Measurements from ENCODE around the gene CEBPA.

Gene CEBPA

DNA sequence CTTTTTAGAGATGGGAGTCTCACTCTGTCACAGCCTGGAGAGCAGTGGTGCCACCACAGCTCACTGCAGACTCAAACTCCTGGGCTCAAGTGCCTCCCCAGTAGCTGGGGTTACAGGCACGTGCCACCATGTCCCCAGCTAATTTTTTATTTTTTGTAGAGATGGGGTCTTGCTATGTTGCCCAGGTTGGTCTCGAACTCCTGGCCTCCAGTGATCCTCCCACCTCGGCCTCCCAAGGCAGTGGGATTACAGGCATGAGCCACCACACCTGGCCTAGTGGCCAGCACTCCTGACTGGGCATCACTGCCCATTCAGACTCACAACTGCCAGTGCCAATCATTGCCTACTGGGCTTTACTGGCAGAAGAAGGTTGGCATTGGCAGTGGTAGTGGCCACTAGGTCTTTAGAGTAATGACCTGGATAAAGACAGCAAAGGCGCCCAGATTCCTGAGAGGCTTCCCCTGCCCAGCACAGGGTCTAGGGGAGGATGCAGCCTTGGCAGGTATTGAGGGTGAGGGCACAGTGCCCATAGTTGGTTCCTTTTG, 49.8 kb downstream of the CEBPA start:
- in situ Hi-C loops (cut with HindIII; ENCODE audit: low sequenced_read_pairs) = no loop called here
- DNase-seq (ENCODE audit: low read depth) = no peak
- H3K4me3 ChIP-seq (ENCODE audit: low read depth, low read length) = no peak overlapping the region
- TF ChIP-seq, protein P1, sequence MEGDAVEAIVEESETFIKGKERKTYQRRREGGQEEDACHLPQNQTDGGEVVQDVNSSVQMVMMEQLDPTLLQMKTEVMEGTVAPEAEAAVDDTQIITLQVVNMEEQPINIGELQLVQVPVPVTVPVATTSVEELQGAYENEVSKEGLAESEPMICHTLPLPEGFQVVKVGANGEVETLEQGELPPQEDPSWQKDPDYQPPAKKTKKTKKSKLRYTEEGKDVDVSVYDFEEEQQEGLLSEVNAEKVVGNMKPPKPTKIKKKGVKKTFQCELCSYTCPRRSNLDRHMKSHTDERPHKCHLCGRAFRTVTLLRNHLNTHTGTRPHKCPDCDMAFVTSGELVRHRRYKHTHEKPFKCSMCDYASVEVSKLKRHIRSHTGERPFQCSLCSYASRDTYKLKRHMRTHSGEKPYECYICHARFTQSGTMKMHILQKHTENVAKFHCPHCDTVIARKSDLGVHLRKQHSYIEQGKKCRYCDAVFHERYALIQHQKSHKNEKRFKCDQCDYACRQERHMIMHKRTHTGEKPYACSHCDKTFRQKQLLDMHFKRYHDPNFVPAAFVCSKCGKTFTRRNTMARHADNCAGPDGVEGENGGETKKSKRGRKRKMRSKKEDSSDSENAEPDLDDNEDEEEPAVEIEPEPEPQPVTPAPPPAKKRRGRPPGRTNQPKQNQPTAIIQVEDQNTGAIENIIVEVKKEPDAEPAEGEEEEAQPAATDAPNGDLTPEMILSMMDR (IDR thresholded peaks at IDR 0.05; ENCODE audit: low read depth, low read length, missing control alignments) = no peak

DNA sequence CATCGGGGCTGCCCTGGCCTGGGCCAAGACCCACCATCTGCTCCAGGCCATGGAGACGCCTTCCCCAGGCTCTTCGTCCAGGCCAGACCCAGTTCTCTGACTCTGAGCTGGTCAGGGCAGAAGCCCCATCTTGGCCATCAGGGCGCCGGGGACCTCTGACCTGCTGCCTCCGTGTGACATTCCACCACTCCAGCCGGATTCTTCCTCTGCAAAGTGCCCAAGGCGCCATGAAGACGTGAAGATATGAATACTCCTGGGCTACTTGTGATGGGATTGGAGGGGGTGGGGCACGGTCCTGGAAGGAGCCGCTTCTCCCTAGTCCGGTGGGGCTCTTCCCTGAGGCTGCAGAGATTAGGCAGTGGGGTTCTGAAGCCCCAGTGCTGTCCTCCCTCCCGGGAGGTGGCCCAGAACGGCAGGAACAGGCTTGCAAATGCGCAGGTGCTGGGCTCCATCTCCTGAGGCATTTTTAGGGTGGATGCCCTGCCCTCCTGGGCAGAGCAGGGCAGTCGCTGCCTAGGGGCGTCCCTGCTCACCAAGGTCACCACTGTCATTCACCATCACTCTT, 50.7 kb downstream of the CEBPA start:
- H3K4me3 ChIP-seq (ENCODE audit: low read depth, low read length) = no peak overlapping the region
- TF ChIP-seq, protein P1 (IDR thresholded peaks at IDR 0.05; ENCODE audit: low read depth, low read length, missing control alignments) = no peak
- in situ Hi-C loops (cut with HindIII; ENCODE audit: low sequenced_read_pairs) = no loop called here
- no peak for DNase-seq (ENCODE audit: low read depth)

- in situ Hi-C loops (cut with HindIII; ENCODE audit: low sequenced_read_pairs) = no loop called here
- no peak overlapping the region for H3K4me3 ChIP-seq (ENCODE audit: low read depth, low read length)
- DNase-seq (ENCODE audit: low read depth) = no peak
- TF ChIP-seq, protein P1 (IDR thresholded peaks at IDR 0.05; ENCODE audit: low read depth, low read length, missing control alignments) = no peak
Measured at GRCh38 chr19:33251076-33251475, 51.3 kb downstream of the CEBPA start.

GRCh38 chr19:33250500-33250899, 51.8 kb downstream of the CEBPA start:
- in situ Hi-C loops (cut with HindIII; ENCODE audit: low sequenced_read_pairs) = no loop called here
- TF ChIP-seq, protein P1 (IDR thresholded peaks at IDR 0.05; ENCODE audit: low read depth, low read length, missing control alignments) = no peak
- no peak for DNase-seq (ENCODE audit: low read depth)
- H3K4me3 ChIP-seq (ENCODE audit: low read depth, low read length) = no peak overlapping the region

Measured in astrocyte of the cerebellum (primary cell).